HepG2 (cell line): ENCODE measurements around the gene GBP4.

ENCODE experiments used
- CREM ChIP-seq, 2 experiments: sonication (generic) in 1 of 2; formaldehyde crosslinking in 1 of 2; IDR thresholded peaks; 2 replicates each; pipeline versions ENCODE4 v1.4.0 to v1.6.1; 2016 to 2020; ENCODE audit warnings: antibody characterized with exemption in 1 of 2, mild to moderate bottlenecking in 1 of 2, missing genetic modification reagents in 1 of 2
- ETV6 ChIP-seq: sonication (generic); formaldehyde crosslinking; conservative IDR thresholded peaks from 2 replicates; pipeline ENCODE4 v1.4.0; 2020; ENCODE audit warnings: missing genetic modification reagents
- FOXC1 ChIP-seq: sonication (generic); formaldehyde crosslinking; IDR thresholded peaks from 2 replicates; pipeline ENCODE4 v1.8.0; 2022; ENCODE audit warnings: mild to moderate bottlenecking, missing genetic modification reagents, borderline replicate concordance
- JUN ChIP-seq: sonication (generic); formaldehyde crosslinking; IDR thresholded peaks from 2 replicates; pipeline ENCODE4 v1.4.0; 2020; ENCODE audit warnings: mild to moderate bottlenecking, missing genetic modification reagents
- KDM1A ChIP-seq: IDR thresholded peaks from 2 replicates; pipeline ENCODE4 v1.6.1; 2016; ENCODE audit warnings: missing compliant biosample characterization
- MAFG ChIP-seq: sonication (generic); formaldehyde crosslinking; IDR thresholded peaks from 2 replicates; pipeline ENCODE4 v1.5.1; 2020; ENCODE audit warnings: mild to moderate bottlenecking, missing genetic modification reagents
- MBNL3 ChIP-seq: fragments of 250-450 bp; sonication (Bioruptor Pico); conservative IDR thresholded peaks from 2 replicates; pipeline ENCODE4 v1.8.0; 2022; ENCODE audit warnings: mild to moderate bottlenecking, inconsistent platforms
- POLR2AphosphoS5 ChIP-seq: IDR thresholded peaks from 2 replicates; pipeline ENCODE4 v1.6.1; 2012; ENCODE audit warnings: low read depth, low read length
- RBM22 ChIP-seq: fragments of 200-400 bp; formaldehyde crosslinking; optimal IDR thresholded peaks from 2 replicates; pipeline ENCODE3; 2017; ENCODE audit warnings: mild to moderate bottlenecking, low read length, moderate library complexity
- SP1 ChIP-seq, 2 experiments: fragments of 450-650 bp in 1 of 2; sonication (generic) in 1 of 2; formaldehyde crosslinking in 1 of 2; IDR thresholded peaks; 2 replicates each; pipeline versions ENCODE4 v1.4.0 to v1.6.1; 2016 to 2020; ENCODE audit warnings: missing genetic modification reagents in 1 of 2
- U2AF1 ChIP-seq: fragments of 200-400 bp; formaldehyde crosslinking; optimal IDR thresholded peaks from 2 replicates; pipeline ENCODE3; 2017; ENCODE audit warnings: mild to moderate bottlenecking, low read depth, low read length
- ZEB1 ChIP-seq: IDR thresholded peaks from 2 replicates; pipeline ENCODE4 v1.6.1; 2012; ENCODE audit warnings: mild to moderate bottlenecking, low read depth, inconsistent platforms; ENCODE audit not compliant: insufficient replicate concordance
- ZNF451 ChIP-seq: sonication (generic); formaldehyde crosslinking; IDR thresholded peaks from 2 replicates; pipeline ENCODE4 v1.5.0; 2020; ENCODE audit warnings: mild to moderate bottlenecking, missing genetic modification reagents
- TF ChIP-seq, protein P1 (sequence below): fragments of 450-650 bp; IDR thresholded peaks from 2 replicates; pipeline ENCODE4 v1.6.1; 2017; ENCODE audit warnings: mild to moderate bottlenecking

DNA sequence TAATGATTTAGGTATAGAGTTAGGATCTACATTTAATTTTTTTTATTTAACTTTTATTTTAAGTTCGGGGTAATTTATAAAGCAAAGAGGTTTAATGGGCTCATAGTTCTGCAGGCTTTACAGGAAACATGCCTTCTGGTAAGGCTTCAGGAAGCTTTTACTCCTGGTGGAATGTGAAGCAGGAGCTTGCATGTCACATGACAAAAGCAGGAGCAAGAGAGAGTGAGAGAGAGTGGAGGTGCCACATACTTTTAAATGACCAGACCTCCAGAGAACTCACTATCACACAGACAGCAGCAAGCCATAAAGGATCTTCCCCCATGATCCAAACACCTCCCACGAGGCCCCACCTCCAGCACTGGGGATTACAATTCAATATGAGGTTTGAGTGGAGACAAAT is 55.3 kb downstream of the GBP4 start:
- TF ChIP-seq MAFG (no peak), KDM1A (CRISPR knock-in tag) (no peak), ZEB1 (no peak), ZNF451 (CRISPR knock-in tag) (no peak), MBNL3 (no peak), U2AF1 (no peak), FOXC1 (no peak), RBM22 (no peak), ETV6 (CRISPR knock-in tag) (no peak), CREM (IDR thresholded peaks at IDR 0.05) (no peak), CREM (CRISPR knock-in tag; IDR thresholded peaks at IDR 0.05) (no peak), SP1 (IDR thresholded peaks at IDR 0.05) (no peak), SP1 (CRISPR knock-in tag; IDR thresholded peaks at IDR 0.05) (no peak), JUN (CRISPR knock-in tag) (no peak), POLR2AphosphoS5 (no peak)
- TF ChIP-seq, protein P1, sequence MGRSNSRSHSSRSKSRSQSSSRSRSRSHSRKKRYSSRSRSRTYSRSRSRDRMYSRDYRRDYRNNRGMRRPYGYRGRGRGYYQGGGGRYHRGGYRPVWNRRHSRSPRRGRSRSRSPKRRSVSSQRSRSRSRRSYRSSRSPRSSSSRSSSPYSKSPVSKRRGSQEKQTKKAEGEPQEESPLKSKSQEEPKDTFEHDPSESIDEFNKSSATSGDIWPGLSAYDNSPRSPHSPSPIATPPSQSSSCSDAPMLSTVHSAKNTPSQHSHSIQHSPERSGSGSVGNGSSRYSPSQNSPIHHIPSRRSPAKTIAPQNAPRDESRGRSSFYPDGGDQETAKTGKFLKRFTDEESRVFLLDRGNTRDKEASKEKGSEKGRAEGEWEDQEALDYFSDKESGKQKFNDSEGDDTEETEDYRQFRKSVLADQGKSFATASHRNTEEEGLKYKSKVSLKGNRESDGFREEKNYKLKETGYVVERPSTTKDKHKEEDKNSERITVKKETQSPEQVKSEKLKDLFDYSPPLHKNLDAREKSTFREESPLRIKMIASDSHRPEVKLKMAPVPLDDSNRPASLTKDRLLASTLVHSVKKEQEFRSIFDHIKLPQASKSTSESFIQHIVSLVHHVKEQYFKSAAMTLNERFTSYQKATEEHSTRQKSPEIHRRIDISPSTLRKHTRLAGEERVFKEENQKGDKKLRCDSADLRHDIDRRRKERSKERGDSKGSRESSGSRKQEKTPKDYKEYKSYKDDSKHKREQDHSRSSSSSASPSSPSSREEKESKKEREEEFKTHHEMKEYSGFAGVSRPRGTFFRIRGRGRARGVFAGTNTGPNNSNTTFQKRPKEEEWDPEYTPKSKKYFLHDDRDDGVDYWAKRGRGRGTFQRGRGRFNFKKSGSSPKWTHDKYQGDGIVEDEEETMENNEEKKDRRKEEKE: no peak
